IPS-15b (cell line): ENCODE measurements around the gene ZNF710.
A peak's percentile ranks its signal among the peaks of the same experiment; 100 is the strongest.

ENCODE experiments used
- H3K27me3 ChIP-seq: one replicate; pipeline ENCODE4 v1.6.1; 2013; ENCODE audit warnings: low read length; ENCODE audit not compliant: control insufficient read depth, insufficient read depth
- H3K36me3 ChIP-seq: one replicate; pipeline ENCODE4 v1.6.1; 2013; ENCODE audit warnings: low read length; ENCODE audit not compliant: control insufficient read depth, insufficient read depth
- H3K4me1 ChIP-seq: one replicate; pipeline ENCODE4 v1.6.1; 2013; ENCODE audit warnings: mild to moderate bottlenecking, low read length; ENCODE audit not compliant: control insufficient read depth, insufficient read depth
- H3K4me3 ChIP-seq: one replicate; pipeline ENCODE4 v1.5.1; 2013; ENCODE audit warnings: low read depth, low read length
- H3K9ac ChIP-seq: one replicate; pipeline ENCODE4 v1.6.1; 2013; ENCODE audit warnings: low read depth, mild to moderate bottlenecking, low read length
- H3K9me3 ChIP-seq: one replicate; pipeline ENCODE4 v1.6.1; 2013; ENCODE audit warnings: mild to moderate bottlenecking, low read length; ENCODE audit not compliant: control insufficient read depth, insufficient read depth

ZNF710 gene

DNA sequence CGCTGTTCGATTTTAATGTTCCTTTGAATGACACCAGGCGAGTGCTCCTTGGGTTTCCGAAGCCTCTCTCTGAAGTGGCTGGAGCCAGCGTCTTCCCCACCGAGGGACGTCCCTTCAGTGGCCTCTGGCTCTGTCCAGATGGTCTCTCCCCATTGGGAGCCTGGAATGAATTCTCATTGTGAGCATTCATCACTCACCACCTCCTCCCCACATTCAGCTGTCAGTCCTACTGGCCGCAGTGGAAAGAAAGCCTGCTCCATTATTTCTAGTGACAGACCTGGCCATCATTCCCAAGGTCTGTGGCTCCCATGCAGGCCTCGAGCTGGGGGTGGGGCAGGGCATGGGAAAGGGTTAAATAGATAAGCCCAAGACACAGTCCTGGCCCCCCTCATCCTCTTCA, 35.2 kb downstream of the ZNF710 start:
- H3K27me3 ChIP-seq = no peaks in the 10 kb centered on the region
- H3K9ac ChIP-seq = no peak overlapping the region
- no peaks in the 10 kb centered on the region for H3K36me3 ChIP-seq
- H3K9me3 ChIP-seq = no peaks in the 10 kb centered on the region
- H3K4me1 ChIP-seq = peaks cover 5% of the 10 kb centered on the region
- no peak overlapping the region for H3K4me3 ChIP-seq

- no peaks in the 10 kb centered on the region for H3K36me3 ChIP-seq
- peaks cover 4% of the 10 kb centered on the region for H3K4me1 ChIP-seq
- no peaks in the 10 kb centered on the region for H3K9me3 ChIP-seq
- H3K27me3 ChIP-seq = no peaks in the 10 kb centered on the region
- H3K4me3 ChIP-seq = no peak overlapping the region
- no peak overlapping the region for H3K9ac ChIP-seq
Observed at GRCh38 chr15:90036806-90037510, 35.8 kb downstream of the ZNF710 start.

- Histone ChIP-seq H3K4me3 (no peak overlapping the region), H3K4me1 (peaks cover 4% of the 10 kb centered on the region), H3K9ac (no peak overlapping the region), H3K27me3 (no peaks in the 10 kb centered on the region), H3K9me3 (no peaks in the 10 kb centered on the region), H3K36me3 (no peaks in the 10 kb centered on the region)
Observed at GRCh38 chr15:90037511-90037860, 36.4 kb downstream of the ZNF710 start.

DNA sequence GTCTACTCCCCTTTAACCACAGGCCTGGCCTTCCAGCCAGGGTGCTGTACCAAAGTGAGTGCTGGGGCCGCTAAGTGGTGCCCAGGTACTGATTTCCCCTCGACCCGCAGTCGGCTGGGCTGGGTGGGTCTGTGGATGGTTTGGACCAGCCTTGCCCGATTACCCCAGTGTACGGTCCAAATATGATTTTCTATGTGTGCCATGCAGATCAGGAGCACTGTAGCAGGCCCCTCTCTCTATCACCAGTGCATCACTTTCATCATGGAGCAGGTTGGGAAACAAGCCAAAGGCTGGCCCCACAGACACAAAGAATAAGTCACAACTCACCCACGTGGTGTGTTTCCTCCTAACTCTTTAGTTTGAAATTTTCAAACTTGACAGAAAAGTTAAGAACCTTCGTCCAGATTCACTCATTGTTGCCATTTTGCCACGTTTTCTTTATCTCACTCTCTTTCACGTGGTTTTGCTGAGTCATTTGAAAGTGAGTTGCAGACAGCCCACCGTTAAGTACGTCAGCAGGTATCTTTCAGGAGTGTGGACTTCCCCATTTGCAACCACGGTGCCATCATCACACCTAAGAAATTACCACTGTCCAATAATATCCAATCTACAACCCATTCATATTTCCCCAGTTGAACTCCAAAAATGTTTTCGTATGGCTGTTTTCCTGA, 37.0 kb downstream of the ZNF710 start:
- no peak overlapping the region for H3K9ac ChIP-seq
- H3K4me3 ChIP-seq = no peak overlapping the region
- no peaks in the 10 kb centered on the region for H3K36me3 ChIP-seq

GRCh38 chr15:90038632-90039095, 37.5 kb downstream of the ZNF710 start:
- Histone ChIP-seq H3K9me3 (no peaks in the 10 kb centered on the region), H3K4me3 (no peak overlapping the region), H3K9ac (no peak overlapping the region), H3K36me3 (no peaks in the 10 kb centered on the region), H3K4me1 (peaks cover 4% of the 10 kb centered on the region), H3K27me3 (no peaks in the 10 kb centered on the region)

More for the DNA sequence above, 37.0 kb downstream of the ZNF710 start:
- Histone ChIP-seq H3K27me3 (no peaks in the 10 kb centered on the region), H3K9me3 (no peaks in the 10 kb centered on the region), H3K4me1 (peaks cover 4% of the 10 kb centered on the region)

- H3K9ac ChIP-seq = peak overlapping the region; percentile 26
Observed at GRCh38 chr15:90039996-90040395, 38.9 kb downstream of the ZNF710 start.

GRCh38 chr15:90040618-90041017, 39.5 kb downstream of the ZNF710 start:
- no peaks in the 10 kb centered on the region for H3K27me3 ChIP-seq
- H3K36me3 ChIP-seq = no peaks in the 10 kb centered on the region
- no peak overlapping the region for H3K9ac ChIP-seq
- H3K9me3 ChIP-seq = no peaks in the 10 kb centered on the region
- H3K4me1 ChIP-seq = peaks cover 4% of the 10 kb centered on the region
- H3K4me3 ChIP-seq = no peak overlapping the region

More at GRCh38 chr15:90039996-90040395, 38.9 kb downstream of the ZNF710 start:
- Histone ChIP-seq H3K4me3 (no peak overlapping the region), H3K27me3 (no peaks in the 10 kb centered on the region), H3K9me3 (no peaks in the 10 kb centered on the region), H3K4me1 (peaks cover 4% of the 10 kb centered on the region), H3K36me3 (no peaks in the 10 kb centered on the region)

DNA sequence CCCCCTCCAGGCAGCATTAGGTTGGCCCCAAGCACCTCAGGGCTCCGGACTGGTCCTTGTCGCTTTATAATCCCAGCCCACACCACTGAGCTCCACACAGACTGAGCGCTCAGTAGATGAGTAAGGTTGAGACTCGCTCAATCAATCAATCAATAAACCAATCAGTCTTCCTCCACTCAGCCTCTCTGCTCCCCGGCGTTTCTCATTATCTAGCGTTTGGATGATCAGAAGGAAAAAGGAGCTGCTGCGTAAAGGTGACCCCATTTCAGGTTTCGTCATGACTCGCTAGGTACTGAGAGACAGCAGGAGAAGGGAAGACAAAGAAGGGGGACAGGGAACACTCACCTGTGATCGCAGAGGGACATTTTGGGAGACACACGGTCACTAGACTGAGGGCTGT, 41.2 kb downstream of the ZNF710 start:
- Histone ChIP-seq H3K4me1 (peaks cover 4% of the 10 kb centered on the region), H3K9ac (no peak overlapping the region), H3K36me3 (no peaks in the 10 kb centered on the region), H3K27me3 (no peaks in the 10 kb centered on the region), H3K4me3 (no peak overlapping the region), H3K9me3 (no peaks in the 10 kb centered on the region)

- no peaks in the 10 kb centered on the region for H3K36me3 ChIP-seq
- peaks cover 4% of the 10 kb centered on the region for H3K4me1 ChIP-seq
- no peaks in the 10 kb centered on the region for H3K27me3 ChIP-seq
- no peak overlapping the region for H3K4me3 ChIP-seq
- H3K9ac ChIP-seq = no peak overlapping the region
- no peaks in the 10 kb centered on the region for H3K9me3 ChIP-seq
Observed at GRCh38 chr15:90042766-90043529, 41.8 kb downstream of the ZNF710 start.

GRCh38 chr15:90043530-90044010, 42.4 kb downstream of the ZNF710 start:
- Histone ChIP-seq H3K9ac (no peak overlapping the region), H3K27me3 (no peaks in the 10 kb centered on the region), H3K9me3 (no peaks in the 10 kb centered on the region), H3K4me3 (no peak overlapping the region), H3K4me1 (peaks cover 4% of the 10 kb centered on the region), H3K36me3 (no peaks in the 10 kb centered on the region)

- no peaks in the 10 kb centered on the region for H3K27me3 ChIP-seq
- H3K4me1 ChIP-seq = peaks cover 4% of the 10 kb centered on the region
- H3K9ac ChIP-seq = no peak overlapping the region
Observed at GRCh38 chr15:90044191-90044590, 43.1 kb downstream of the ZNF710 start.

More at GRCh38 chr15:90044191-90044590, 43.1 kb downstream of the ZNF710 start:
- H3K4me3 ChIP-seq = no peak overlapping the region
- H3K36me3 ChIP-seq = no peaks in the 10 kb centered on the region
- no peaks in the 10 kb centered on the region for H3K9me3 ChIP-seq
